ENCODE results near the gene MAL. TPM values are rescaled to one million over a fixed set of nuclear protein-coding genes. Genes with fewer than 3 reads are reported as not detected.

The MAL gene
- total RNA-seq, 1 donor from 2014 or later: 4.4 TPM

DNA sequence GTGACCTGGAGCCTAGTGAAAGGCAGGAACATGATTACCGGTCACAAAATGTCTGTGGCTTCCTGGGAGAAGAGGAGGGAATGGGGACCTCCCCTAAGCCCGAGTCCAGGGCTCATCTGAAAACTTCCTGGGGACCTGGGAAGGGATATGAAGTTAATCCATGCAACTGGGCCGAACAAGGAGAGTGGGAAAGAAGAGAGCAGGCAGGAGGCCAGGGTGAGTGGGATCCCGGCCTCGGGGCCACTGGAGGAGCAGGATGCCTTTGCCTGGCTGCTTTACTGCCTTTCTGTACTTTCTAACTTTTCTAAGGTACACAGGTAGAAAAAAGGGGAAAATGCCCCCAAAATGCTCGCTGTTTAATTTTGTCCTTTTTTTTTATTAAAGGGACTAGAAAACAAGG is 43.4 kb upstream of the MAL start:
- intact Hi-C loops (cut with micrococcal nuclease): no loop called here

DNA sequence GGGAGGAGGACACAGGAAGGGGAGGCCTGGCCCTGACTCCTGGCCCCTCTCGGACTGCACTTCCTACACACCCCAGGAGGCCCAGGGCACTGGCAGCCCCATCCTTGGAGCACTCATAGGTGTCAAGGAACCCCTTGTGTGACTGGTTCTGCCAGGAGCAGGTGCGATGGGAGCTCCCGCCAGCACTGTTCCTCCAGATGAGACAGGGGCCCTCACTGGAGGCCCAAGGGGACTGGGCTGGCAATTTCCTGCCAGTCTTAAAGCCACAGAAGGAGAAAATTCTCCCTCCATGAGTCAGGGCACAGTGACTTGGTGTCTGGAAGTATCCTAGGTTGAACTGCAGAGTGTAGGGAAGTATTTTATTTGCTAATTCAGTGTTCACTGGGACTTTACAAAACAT is 42.8 kb upstream of the MAL start:
- intact Hi-C loops (cut with micrococcal nuclease): no loop called here
- no peak for DNase-seq
- TF ChIP-seq, protein P1, sequence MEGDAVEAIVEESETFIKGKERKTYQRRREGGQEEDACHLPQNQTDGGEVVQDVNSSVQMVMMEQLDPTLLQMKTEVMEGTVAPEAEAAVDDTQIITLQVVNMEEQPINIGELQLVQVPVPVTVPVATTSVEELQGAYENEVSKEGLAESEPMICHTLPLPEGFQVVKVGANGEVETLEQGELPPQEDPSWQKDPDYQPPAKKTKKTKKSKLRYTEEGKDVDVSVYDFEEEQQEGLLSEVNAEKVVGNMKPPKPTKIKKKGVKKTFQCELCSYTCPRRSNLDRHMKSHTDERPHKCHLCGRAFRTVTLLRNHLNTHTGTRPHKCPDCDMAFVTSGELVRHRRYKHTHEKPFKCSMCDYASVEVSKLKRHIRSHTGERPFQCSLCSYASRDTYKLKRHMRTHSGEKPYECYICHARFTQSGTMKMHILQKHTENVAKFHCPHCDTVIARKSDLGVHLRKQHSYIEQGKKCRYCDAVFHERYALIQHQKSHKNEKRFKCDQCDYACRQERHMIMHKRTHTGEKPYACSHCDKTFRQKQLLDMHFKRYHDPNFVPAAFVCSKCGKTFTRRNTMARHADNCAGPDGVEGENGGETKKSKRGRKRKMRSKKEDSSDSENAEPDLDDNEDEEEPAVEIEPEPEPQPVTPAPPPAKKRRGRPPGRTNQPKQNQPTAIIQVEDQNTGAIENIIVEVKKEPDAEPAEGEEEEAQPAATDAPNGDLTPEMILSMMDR (IDR thresholded peaks at IDR 0.05; ENCODE audit: borderline replicate concordance): no peak

More for the DNA sequence above, 43.4 kb upstream of the MAL start:
- TF ChIP-seq, protein P1 (IDR thresholded peaks at IDR 0.05; ENCODE audit: borderline replicate concordance): no peak
- no peak for DNase-seq
- H3K4me3 ChIP-seq: no peak overlapping the region
- H3K9me3 ChIP-seq (replicated peaks): no peaks in the 10 kb centered on the region
- no peaks in the 10 kb centered on the region for H3K4me1 ChIP-seq
- H3K36me3 ChIP-seq: no peaks in the 10 kb centered on the region
- peaks cover 63% of the 10 kb centered on the region for H3K27me3 ChIP-seq (ENCODE audit: low read depth)
- no peak overlapping the region for H3K27ac ChIP-seq (replicated peaks)

DNA sequence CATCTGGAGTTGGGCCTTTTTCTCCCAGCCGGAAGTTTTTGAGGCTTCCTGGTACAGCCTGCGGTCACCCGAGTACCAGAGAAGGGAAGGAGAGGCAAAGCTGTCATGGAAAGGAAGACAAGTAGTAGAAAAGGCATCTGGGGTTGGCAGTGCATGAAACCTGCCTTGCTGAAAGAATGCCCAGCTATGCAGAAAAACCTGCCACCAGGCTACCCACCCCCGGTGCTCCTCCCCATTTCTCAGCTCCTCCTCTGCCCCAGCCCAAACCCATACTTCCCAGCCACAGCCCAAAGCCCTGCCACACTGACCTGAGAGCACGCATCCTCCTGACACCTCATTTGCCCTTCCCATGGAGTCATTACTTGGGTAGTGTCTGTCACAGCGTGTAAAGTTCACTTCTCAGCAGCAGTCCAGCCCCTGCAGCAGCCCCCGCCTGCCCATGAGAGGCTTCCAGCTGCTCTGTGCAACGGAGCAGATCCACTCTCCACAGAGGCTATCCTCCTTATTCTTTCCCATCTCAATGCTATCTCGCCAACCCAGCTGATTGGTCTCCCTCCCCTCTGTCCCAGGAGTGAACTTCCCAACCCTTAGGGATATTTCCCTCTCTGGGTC is 40.4 kb upstream of the MAL start:
- DNase-seq: no peak
- Histone ChIP-seq H3K27ac (replicated peaks) (no peak overlapping the region), H3K27me3 (ENCODE audit: low read depth) (peaks cover 60% of the 10 kb centered on the region), H3K9me3 (replicated peaks) (no peaks in the 10 kb centered on the region), H3K4me1 (no peaks in the 10 kb centered on the region), H3K36me3 (no peaks in the 10 kb centered on the region), H3K4me3 (no peak overlapping the region)
- TF ChIP-seq, protein P1 (IDR thresholded peaks at IDR 0.05; ENCODE audit: borderline replicate concordance): no peak
- intact Hi-C loops (cut with micrococcal nuclease): no loop called here

More for the DNA sequence above, 42.8 kb upstream of the MAL start:
- H3K36me3 ChIP-seq: no peaks in the 10 kb centered on the region
- H3K4me1 ChIP-seq: no peaks in the 10 kb centered on the region
- H3K9me3 ChIP-seq (replicated peaks): no peaks in the 10 kb centered on the region
- no peak overlapping the region for H3K27ac ChIP-seq (replicated peaks)
- H3K27me3 ChIP-seq (ENCODE audit: low read depth): peaks cover 63% of the 10 kb centered on the region
- H3K4me3 ChIP-seq: no peak overlapping the region

DNA sequence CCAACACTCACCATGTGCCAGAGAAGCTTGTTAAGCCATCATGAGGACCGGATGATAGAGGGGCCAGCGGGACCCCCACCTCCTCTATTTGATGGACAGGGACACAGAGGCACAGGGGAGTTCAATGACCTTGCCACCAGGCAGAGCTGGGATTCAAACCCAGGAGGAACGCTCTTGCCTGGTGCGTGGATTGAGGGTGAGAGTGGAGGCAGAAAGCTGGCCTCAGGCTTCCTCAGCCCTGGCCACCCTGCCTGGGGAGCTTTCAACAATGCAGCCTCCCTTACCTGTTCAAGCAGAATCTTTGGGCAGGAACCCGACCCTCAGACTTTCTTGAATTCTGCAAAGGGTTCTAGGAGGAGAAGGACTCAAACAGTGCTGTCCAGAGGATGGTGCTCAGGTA is 39.9 kb upstream of the MAL start:
- no peak overlapping the region for H3K27ac ChIP-seq (replicated peaks)
- H3K4me1 ChIP-seq: no peaks in the 10 kb centered on the region
- H3K4me3 ChIP-seq: no peak overlapping the region
- H3K36me3 ChIP-seq: no peaks in the 10 kb centered on the region
- no peaks in the 10 kb centered on the region for H3K9me3 ChIP-seq (replicated peaks)
- TF ChIP-seq, protein P1 (IDR thresholded peaks at IDR 0.05; ENCODE audit: borderline replicate concordance): no peak
- intact Hi-C loops (cut with micrococcal nuclease): no loop called here
- no peak for DNase-seq
- H3K27me3 ChIP-seq (ENCODE audit: low read depth): peaks cover 62% of the 10 kb centered on the region

DNA sequence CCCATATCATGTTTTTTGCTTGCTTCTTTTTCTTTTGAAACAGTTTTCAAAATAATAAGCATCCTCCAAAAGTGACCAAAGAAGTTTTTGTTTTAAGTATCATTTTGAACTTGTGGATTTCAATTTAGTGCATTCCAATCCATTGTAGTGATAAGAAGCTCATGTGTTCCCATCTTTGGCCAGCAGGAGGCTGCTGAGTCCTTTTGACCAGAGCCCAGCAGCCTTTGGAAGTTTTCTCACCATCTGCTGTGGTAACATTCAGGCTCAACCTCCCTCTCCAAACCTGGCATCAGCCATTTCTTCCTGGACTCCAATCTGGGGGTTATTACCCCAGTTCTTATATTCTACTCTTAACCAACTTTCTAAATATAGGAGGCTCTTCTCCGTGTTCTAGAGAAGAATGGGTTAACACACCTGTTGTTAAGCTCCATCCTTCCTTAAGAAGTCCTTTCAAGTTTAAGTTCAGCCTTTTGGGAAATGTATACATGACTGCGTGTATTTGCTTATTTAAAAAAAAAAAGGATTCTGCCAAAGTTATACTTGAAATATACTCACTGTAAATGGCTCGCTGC is 39.0 kb upstream of the MAL start:
- H3K4me3 ChIP-seq: no peak overlapping the region
- intact Hi-C loops (cut with micrococcal nuclease): no loop called here
- no peaks in the 10 kb centered on the region for H3K36me3 ChIP-seq

More for the DNA sequence above, 39.0 kb upstream of the MAL start:
- no peaks in the 10 kb centered on the region for H3K4me1 ChIP-seq
- DNase-seq: no peak
- H3K27ac ChIP-seq (replicated peaks): no peak overlapping the region
- TF ChIP-seq, protein P1 (IDR thresholded peaks at IDR 0.05; ENCODE audit: borderline replicate concordance): peak; percentile 73
- H3K9me3 ChIP-seq (replicated peaks): no peaks in the 10 kb centered on the region
- peaks cover 63% of the 10 kb centered on the region for H3K27me3 ChIP-seq (ENCODE audit: low read depth)

Measured in left ventricle myocardium inferior (tissue), 1 donor.